ENCODE measurements around the gene HS3ST2.
"Not testable (repeated sequence)": the region's sequence is repeated elsewhere in the genome, so short reads cannot be mapped to it uniquely, and the experiment has no call there.

Gene HS3ST2

DNA sequence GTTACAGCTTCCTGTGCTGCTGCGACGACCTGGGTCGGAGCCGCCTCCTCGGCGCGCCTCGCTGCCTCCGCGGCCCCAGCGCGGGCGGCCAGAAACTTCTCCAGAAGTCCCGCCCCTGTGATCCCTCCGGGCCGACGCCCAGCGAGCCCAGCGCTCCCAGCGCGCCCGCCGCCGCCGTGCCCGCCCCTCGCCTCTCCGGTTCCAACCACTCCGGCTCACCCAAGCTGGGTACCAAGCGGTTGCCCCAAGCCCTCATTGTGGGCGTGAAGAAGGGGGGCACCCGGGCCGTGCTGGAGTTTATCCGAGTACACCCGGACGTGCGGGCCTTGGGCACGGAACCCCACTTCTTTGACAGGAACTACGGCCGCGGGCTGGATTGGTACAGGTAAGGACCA, 746 bp downstream of the HS3ST2 start:
- no peak for DNase-seq

DNA sequence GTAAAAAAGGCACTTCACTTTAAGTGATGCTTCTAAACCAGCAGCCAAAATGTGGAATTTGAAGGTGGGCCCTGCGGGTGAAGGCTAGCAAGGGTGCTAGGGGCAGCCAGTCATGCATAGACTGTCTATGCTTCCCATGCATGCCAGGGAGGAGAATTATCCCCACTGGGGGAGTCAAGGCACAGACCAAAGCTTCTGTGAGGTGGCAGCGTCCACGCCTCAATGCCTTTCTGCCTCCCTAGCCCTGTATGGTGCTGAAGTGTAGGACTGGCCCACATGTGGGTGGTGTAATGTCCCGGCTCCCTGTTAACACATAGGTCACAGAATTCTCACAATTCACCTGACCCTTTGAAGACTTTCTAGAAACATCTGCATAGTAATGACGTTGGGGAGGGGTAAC, 1.9 kb downstream of the HS3ST2 start:
- DNase-seq, result no peak

DNA sequence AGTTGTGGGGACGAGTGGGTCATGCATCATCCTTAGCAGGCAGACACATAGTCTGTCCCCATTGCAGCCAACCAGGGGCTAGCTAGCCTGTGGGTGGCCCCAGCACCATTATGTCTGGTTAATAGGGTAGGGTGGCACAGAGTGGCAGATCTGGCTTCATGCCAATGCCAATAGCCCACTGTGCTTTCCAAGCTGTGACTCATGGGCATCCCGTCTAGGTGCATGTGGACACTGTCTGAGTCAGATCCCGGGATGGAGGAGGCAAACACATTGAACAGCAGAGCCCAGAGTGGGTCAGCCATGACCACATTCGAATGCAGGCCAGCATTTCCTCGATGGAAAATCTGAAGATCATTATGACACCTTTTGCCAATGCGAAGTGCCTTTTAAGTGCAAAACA, 2.5 kb downstream of the HS3ST2 start:
- DNase-seq, result no peak

DNA sequence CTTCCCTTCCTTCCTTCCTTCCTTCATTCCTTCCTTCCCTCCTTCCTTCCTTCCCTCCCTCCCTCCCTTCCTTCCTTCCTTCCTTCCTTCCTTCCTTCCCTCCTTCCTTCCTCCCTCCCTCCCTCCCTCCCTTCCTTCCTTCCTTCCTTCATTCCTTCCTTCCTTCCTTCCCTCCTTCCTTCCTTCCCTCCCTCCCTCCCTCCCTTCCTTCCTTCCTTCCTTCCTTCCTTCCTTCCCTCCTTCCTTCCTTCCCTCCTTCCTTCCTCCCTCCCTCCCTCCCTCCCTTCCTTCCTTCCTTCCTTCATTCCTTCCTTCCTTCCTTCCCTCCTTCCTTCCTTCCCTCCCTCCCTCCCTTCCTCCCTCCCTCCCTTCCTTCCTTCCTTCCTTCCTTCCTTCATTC, 4.8 kb downstream of the HS3ST2 start:
- DNase-seq, result not testable (repeated sequence)

DNA sequence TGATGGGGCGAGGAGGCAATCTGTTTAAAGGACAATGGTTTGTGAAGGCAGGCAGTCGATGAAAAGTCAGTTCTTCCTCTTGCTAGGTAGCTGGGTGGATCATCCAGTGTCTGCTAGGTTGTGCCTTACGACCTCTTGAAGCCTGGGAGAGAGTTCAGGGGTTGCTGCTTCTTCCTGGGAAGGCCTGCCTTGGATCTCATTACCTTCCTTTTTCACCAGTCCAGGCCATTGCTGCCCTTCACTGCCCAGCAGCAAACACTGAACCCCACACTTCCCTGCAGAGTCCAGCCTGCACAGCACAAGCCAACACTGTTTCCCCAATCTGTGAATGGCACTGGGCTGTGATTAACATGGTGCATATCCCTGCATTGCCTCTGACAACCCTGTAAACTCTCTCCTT, 24.7 kb downstream of the HS3ST2 start:
- no peak for DNase-seq

DNA sequence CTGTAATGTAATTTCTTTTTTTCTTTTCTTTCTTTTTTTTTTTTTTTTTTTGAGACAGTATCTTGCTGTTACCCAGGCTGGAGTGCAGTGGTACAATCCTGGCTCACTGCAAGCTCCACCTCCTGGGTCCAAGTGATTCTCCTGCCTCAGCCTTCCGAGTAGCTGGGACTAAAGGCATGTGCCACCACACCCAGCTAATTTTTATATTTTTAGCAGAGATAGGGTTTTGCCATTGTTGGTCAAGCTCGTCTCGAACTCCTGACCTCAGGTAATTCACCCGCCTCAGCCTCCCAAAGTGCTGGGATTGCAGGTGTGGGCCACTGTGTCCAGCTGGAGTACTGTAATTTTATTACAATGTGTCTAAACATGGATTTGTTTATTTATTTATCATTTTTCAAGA, 28.1 kb downstream of the HS3ST2 start:
- DNase-seq, result not testable (repeated sequence)

DNA sequence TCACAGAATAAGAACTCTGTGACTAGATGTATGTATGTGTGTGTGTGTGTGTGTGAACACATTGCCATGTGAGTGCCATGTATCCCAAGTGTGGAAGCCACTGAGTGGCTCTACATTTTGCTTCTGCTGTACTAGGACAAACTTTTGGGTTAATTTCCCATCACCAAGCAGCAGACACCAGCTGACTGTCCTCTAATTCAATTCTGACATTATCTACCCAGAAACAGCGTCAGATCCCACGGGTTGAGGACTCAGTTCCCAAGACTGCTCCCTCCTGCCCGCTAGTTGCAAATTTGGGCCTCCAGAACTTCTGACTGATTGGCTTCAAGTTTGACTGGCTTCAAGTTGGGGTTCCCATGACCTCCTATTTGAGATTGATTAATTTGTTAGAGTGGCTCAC, 29.2 kb downstream of the HS3ST2 start:
- DNase-seq, result no peak

DNA sequence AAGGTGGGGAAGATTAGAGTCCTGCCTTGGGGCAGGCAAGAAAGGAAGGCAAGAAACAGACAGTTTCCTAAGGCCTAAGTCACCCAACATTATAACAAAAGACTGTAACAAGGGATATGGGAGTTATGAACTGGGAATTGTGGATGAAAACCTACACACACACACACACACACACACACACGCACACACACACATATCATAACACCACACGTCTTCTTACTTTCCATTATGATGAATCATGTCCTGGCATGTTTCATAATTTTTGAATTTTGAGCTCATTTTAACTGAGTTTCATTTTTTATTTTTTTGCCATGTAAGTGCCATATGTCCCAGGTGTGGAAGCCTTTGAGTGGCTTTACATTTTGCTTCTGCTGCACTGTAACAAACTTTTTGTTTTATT, 29.9 kb downstream of the HS3ST2 start:
- no peak for DNase-seq

DNA sequence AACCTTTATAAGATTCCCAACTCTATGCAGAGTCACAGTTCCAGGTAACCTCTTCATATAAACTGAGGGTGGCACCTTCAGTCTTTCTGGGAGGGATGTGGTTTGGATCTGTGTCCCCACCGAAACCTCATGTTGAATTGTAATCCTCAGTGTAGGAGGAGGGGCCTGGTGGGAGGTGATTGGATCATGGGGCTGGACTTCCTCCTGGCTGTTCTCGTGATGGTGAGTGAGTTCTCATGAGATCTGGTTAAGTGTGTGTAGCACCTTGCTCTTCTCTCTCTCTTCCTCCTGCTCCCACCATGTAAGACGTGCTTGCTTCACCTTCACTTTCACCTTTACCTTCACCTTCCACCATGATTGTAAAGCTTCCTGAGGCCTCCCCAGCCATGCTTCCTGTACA, 30.5 kb downstream of the HS3ST2 start:
- no peak for DNase-seq

DNA sequence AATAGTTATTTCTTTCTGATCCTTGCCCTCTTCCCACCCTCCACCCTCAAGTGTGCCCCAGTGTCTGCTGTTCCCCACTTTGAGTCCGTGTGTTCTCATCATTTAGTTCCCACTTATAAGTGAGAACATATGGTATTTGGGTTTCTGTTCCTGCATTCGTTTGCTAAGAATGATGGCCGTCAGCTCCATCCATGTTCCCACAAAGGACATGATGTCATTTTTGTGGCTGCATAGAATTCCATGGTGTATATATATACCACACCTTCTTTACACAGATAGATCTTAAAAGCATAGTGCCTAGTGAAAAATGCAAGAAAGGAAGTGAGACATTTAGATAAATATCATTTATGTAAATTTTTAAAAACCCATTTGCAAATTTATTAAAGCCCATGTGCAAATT, 33.1 kb downstream of the HS3ST2 start:
- no peak for DNase-seq

DNA sequence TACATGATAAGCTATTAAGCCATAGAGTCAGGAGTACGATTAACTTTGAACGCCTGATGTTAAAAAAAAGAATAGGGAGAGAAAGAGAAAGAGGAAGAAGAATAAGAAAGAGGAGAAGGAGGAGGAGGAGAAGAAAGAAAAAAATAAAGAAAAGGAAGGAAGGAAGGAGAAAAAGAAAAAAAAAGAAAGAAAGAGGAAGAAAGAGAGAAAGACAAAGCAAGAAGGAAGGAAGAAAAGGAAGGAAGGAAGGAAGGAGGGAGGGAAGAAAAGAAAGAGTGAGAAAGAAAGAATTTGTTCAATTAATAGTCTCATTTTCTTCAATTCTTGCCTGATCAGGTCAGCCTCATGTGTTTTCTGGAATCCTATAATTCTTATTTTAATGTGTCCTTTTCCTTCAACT, 33.7 kb downstream of the HS3ST2 start:
- no peak for DNase-seq

DNA sequence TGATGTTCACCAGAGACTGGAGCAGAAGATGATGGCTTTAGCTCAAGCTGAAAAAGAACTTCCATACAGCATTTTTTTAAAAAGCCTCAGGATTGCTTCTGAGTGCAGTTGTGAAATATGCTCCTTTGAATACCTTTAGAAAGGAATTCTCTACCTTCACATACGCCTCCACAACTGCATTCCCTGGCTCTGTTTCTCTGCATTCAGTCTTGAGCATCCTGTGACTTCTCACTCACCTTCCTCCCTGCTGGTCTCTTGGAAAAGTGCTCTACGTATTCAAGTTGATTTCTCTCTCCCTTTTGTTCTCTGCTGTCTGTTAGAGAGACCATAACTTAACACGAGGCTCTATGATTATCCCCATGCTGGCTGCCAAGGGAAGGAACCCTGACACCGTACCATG, 34.5 kb downstream of the HS3ST2 start:
- DNase-seq, result no peak

DNA sequence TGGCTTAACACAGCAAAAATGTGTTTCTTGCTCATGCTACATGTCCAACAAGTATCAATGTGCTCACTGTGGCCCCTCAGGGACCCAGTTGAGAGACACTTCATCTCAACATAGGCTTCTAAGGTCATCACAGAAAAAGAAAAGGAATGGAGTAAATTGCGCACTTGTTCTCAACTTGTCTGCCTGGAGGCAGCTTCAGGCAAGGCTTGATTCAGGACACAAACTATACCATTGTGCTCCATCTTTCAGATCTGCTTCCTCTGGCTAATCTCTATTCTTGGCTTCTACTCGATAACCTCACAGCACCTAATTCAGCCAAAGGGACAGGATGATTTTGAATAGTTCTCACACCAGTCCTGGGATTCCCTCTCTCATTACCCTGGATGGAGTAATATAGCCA, 35.6 kb downstream of the HS3ST2 start:
- no peak for DNase-seq

DNA sequence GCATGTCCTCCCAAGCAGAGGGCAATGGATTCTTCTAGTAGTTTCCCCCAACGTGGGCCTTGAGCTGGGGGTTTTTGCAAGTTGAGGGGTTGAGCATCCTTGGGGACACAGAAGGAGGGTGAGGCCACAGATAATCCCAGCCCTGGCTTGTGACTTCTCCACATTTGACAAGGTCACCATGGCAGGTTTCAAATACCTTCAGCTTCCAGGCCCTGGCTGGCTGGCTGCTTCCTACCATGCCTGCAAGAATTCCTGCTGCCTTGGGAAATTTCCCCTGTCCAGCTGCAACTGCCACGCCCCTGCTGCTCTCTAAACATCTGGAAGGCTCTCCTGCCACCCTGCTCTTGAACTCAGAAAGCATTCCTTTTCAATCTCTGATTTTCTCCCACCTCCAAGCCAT, 41.3 kb downstream of the HS3ST2 start:
- no peak for DNase-seq

DNA sequence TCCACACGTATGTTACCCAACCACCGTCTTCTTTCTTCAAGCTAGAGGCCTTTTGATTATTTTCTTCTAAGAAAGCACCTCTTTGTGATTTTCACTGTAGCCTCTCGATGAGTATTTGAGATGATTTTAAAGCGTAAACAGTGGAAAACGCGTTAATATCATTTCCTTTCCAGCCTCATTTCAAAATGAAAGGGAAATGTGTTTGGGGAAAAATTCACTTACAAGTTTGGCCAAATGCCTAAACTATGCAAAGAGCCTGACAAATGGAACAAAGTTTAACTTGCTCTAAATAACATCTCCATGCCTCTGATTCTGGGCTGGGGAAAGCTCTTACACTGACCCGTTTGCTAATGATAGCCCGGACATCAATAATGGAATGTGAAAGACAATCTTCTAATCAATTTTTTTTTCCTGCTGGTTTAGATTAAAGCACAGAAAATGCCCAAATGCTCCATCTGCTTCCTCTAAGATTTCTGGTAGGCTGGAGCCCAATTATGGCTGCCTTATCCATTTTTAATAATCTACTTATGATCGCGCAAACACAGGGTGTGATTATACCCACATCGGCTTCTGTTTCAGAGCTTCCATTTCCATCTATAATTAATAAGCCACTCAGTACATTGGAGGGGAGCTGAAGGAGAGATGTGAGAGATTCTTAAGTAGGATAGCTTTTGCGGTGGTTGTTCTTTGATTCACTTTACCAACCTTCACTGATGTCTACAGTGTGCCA, 43.5 kb downstream of the HS3ST2 start:
- DNase-seq, result no peak

DNA sequence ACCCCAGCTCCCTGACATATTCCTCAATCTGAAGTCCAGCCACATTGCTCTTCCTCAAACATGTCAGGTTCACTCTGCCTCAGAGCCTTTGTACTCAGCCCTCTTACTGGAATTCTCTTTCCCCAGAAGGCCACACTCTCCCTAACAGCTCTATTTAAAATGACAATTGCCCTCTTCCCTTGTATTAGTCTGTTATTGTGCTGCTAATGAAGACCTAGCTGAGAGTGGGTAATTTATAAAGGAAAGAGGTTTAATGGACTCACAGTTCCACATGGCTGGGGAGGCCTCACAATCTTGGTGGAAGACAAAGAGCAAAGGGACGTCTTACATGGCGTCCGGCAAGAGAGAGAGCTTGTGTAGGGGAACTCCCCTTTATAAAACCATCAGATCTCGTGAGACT, 46.0 kb downstream of the HS3ST2 start:
- no peak for DNase-seq

DNA sequence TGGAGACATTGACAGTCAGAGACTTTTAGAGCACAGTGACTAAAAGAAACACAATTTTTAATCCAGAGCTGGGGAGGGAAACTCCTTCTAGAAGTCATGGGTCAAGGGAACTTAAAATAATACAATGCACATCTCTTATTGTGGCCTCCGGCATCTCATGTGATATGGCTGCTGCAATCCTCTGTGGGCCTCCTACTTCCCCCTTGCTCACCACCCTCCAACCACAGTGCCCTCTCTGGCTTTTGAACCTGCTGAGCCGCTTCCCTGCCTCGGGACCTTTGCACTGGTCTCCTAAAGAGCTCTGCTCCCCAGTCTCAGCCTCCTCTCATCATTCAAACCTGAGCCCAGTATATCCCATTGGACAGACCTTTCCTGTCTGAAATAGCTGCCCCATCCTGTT, 47.6 kb downstream of the HS3ST2 start:
- no peak for DNase-seq

DNA sequence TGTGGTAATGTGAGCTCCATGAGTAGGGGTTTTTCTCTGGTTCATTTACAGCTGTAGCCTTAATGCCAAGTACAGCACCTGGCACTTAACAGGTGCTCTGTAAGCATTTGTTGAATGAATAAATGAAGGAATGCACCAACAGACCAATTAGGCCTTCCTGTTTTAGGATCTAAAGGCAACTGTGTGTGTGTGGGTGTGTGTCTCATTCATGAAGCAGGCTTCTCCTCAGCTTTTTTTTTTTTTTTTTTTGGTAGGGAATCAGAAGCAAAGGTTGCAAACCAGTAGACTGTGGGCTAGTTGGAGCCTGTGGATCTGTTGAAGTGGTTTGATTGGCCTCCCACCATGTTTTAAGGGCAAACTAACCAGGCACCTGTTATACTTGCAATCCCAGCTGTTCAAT, 48.1 kb downstream of the HS3ST2 start:
- DNase-seq, result no peak

DNA sequence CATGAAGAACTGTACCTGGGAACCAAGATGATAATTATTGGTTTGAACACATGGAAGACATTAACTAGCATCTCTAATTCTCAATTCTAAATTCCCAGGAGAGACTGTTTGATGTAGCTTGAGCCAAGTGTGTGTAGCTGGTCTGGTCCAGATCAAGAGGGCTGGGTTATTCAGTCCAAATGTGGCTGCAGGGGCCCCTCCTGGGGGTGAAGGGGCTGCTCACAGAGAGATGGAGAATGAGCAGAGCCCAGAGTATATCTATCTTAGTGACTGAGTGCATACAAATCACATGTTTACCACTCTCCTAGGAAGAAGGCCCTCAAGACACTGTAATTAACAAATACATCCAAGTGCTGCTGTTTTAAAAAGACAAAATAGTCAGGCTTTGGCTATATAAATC, 50.4 kb downstream of the HS3ST2 start:
- no peak for DNase-seq

DNA sequence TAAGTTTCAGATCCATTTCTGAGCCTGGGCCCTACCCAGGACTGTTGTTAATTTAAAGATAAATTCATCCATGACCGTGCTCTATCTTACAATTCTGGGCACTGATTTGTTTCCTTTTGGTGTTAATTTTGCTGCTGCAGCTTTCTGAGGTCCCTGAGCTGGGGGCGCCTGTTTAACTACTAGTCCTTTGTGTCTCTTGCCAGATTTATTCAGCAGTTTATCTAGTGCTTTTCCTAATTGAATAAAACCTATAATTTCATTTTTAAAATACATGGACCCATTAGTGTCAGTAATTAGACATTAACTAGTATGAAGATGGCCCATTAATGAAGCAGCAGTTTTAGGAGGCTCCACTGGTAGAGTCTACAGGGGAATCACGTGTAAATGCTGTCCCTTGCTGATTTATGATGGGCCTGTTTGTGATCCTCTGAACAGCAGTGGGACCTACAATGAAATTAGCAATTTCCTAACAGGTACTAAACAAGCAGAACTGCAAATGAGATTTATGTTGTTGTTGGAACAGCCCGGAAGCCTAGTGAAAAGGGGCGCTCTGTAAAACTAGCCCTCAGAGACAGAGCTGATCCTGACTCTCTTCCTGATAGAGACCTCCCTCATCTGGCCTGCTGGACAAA, 54.7 kb downstream of the HS3ST2 start:
- no peak for DNase-seq

DNA sequence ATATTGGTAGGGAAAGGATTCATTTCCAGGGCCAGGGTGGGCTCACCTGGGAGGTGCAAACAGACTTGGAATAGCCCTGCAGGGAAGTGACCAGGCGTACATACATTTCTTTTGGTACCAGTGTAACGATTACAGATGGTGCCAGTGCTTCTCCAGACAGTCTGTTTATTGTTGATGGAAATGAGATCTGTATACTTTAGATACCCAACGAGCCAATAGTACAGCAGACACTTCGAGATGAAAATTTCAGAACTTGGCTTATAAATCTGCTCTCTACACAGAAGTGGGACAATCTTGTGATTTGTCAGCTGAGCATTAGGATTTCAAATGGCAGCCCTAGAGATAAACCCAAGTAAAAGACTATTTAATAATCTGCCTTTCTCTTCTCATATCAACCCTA, 57.9 kb downstream of the HS3ST2 start:
- no peak for DNase-seq

DNA sequence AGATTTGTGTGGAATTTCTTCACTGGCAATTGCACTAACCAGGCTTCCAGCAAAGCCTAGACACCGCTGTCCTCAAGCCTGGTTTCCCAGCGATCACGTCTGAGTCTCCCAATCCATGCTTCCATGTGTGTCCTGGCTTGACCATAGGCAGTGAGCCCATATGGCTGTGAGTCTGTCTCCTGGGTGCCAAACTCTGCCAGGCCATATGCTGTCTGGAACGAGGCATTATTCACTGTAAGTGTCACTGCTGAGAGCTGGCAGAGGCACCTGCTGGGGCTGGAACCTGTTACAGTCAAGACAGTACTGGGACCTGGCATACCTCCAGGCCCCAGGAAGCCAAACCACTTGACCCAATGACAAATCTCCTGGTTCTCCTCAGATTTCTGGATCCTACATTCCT, 60.4 kb downstream of the HS3ST2 start:
- no peak for DNase-seq

DNA sequence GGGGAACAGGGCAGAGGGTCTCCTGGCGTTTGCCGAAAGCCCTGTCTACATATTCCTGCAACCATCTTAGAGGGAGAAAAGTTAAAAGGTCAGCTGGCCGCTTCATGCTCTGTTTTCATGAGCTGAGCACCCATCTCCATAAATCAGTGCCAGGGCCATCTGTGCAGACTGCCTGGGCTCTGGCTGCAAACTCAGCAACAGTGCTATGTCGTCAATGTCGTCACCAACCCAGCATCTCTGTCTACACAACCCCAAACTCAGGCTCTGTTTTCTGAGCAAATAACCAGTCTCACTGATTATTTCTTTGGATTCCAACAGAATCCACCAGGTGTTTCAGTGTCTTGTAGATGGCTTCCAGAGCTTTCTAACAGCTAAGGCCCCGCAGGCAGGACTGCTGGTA, 65.0 kb downstream of the HS3ST2 start:
- no peak for DNase-seq

DNA sequence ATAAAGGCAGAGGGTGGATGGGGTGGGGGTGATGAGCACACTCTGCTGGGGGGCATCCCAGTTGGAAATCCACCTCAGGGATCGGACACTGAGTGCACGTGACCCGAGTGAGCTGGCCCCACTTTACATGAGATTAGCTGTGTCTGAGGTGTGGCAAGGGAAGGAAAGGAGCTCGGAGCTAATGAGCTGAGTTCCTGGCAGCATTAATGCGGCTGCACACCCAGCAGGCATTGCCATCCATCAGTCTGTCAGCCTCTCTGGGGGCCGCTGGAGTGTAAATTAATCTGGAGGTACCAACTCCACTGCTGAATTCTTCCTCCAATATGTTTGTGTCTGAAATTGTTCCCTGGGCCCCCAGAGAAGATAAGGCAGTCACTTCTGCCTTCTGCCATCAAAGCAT, 65.5 kb downstream of the HS3ST2 start:
- no peak for DNase-seq

DNA sequence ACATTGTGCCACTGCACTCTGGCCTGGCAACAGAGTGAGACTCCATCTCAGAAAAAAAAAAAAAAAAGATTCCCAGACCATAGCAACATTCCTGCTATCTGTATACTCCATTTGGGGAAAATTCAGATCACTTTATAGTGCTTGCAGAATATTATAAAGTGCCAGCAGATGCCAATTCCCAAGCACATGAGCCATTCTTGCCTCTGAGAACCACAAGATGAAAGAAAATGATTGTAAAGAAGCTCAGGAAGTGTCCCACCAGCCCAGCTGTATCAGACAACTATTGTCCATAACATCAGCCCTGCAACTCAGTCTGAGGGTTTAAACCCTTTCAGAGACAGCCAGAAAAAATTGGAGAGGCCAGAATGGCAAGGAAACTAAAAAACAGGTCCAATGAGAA, 69.0 kb downstream of the HS3ST2 start:
- no peak for DNase-seq
